AG04450 (cell line): ENCODE data around the gene PINK1. TPM values are rescaled to one million over a fixed set of nuclear protein-coding genes. Genes with fewer than 3 reads are reported as not detected.

Experiments used
- CTCF ChIA-PET: fragments of 300-600, 350-600 bp; formaldehyde crosslinking; extraction: SDS; loops from one replicate; lab custom pipeline; 2022; ENCODE audit warnings: antibody characterized with exemption, inconsistent platforms; lab: Charles Lee
- POLR2A ChIA-PET: fragments of 350-600 bp; formaldehyde crosslinking; extraction: SDS; loops from one replicate; lab custom pipeline; 2021; ENCODE audit warnings: antibody characterized with exemption, inconsistent platforms; lab: Yijun Ruan, JAX
- DNase-seq: peaks from one replicate; pipeline ENCODE4 v3.0.0-alpha.2; 2011; ENCODE audit warnings: low read depth, low spot score
- H3K27ac ChIP-seq: one replicate; pipeline ENCODE4 v1.5.1; 2012; ENCODE audit warnings: low read depth, low read length, control low read depth
- H3K27me3 ChIP-seq: one replicate; pipeline ENCODE4 v1.6.0; 2012; ENCODE audit warnings: low read length; ENCODE audit not compliant: control insufficient read depth, insufficient read depth
- H3K4me3 ChIP-seq: 2 replicates; pipeline ENCODE4 v1.5.1; 2011; ENCODE audit warnings: mild to moderate bottlenecking, low read depth, low read length, control low read depth
- H3K9me3 ChIP-seq: 2 replicates; pipeline ENCODE4 v1.5.1; 2012; ENCODE audit warnings: low read length; ENCODE audit not compliant: control insufficient read depth, insufficient read depth
- polyA plus RNA-seq: library from polyadenylated mRNA; depleted of rRNA; stranded (reverse); fragments of >200 nt; gene quantifications from 2 replicates; pipeline ENCODE4 v1.2.3, GENCODE V29; 2011
- TF ChIP-seq, protein P1 (sequence below): IDR thresholded peaks from 2 replicates; pipeline ENCODE4 v1.5.1; 2011; ENCODE audit warnings: low read depth, low read length, control low read depth, inconsistent platforms

PINK1 gene
- polyA plus RNA-seq, 1 experiment = 43.8 TPM

GRCh38 chr1:20685099-20685662, 51.9 kb downstream of the PINK1 start:
- Histone ChIP-seq H3K4me3 (no peak overlapping the region), H3K9me3 (no peaks in the 10 kb centered on the region), H3K27ac (no peak overlapping the region), H3K27me3 (no peaks in the 10 kb centered on the region)
- TF ChIP-seq, protein P1, sequence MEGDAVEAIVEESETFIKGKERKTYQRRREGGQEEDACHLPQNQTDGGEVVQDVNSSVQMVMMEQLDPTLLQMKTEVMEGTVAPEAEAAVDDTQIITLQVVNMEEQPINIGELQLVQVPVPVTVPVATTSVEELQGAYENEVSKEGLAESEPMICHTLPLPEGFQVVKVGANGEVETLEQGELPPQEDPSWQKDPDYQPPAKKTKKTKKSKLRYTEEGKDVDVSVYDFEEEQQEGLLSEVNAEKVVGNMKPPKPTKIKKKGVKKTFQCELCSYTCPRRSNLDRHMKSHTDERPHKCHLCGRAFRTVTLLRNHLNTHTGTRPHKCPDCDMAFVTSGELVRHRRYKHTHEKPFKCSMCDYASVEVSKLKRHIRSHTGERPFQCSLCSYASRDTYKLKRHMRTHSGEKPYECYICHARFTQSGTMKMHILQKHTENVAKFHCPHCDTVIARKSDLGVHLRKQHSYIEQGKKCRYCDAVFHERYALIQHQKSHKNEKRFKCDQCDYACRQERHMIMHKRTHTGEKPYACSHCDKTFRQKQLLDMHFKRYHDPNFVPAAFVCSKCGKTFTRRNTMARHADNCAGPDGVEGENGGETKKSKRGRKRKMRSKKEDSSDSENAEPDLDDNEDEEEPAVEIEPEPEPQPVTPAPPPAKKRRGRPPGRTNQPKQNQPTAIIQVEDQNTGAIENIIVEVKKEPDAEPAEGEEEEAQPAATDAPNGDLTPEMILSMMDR = no peak
- CTCF ChIA-PET = interaction anchor here (1.4 kb wide), 1 partner anchor 12 kb away, joined by 4 read pairs; no protein-coding TSS in a partner anchor
- DNase-seq = no peak
- POLR2A ChIA-PET = no interaction called here

- CTCF ChIA-PET = interaction anchor here (1.4 kb wide), 1 partner anchor 11 kb away, joined by 4 read pairs; no protein-coding TSS in a partner anchor
- Histone ChIP-seq H3K27ac (no peak overlapping the region), H3K27me3 (no peaks in the 10 kb centered on the region), H3K4me3 (no peak overlapping the region), H3K9me3 (no peaks in the 10 kb centered on the region)
- TF ChIP-seq, protein P1 = no peak
- no peak for DNase-seq
- POLR2A ChIA-PET = interaction anchor here (0.6 kb wide), 1 partner anchor 74 kb away, joined by 13 read pairs; no protein-coding TSS in a partner anchor
Measured at GRCh38 chr1:20685741-20686140, 52.5 kb downstream of the PINK1 start.

- DNase-seq = no peak
- TF ChIP-seq, protein P1 = no peak
- H3K4me3 ChIP-seq = no peak overlapping the region
- ChIA-PET POLR2A (no interaction called here), CTCF (interaction anchor here (0.9 kb wide), 1 partner anchor 10 kb away, joined by 5 read pairs; no protein-coding TSS in a partner anchor)
- no peaks in the 10 kb centered on the region for H3K9me3 ChIP-seq
- no peaks in the 10 kb centered on the region for H3K27me3 ChIP-seq
- no peak overlapping the region for H3K27ac ChIP-seq
Measured at GRCh38 chr1:20686883-20687725, 53.8 kb downstream of the PINK1 start.

DNA sequence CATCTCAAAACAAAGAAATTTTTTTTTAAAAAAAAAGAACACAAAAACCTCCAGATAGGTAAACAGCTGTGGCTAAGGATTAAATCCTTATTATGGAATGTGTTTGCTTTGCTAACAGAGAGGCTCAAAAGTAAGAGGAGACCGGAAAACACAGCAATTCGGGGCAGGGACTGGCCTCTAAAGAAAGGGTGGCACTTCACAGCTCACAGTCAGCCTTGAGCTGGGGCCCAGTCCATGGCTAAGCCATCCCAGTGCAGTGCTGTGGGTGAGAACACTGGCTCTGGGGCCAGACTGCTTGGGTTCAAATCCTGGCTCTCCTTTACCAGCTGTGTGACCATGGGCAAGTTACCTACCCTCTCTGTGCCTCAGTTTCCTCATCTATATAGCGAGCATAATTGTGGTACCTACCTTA, 56.4 kb downstream of the PINK1 start:
- TF ChIP-seq, protein P1 = no peak
- Histone ChIP-seq H3K4me3 (no peak overlapping the region), H3K27me3 (no peaks in the 10 kb centered on the region), H3K27ac (no peak overlapping the region), H3K9me3 (no peaks in the 10 kb centered on the region)
- POLR2A ChIA-PET = no interaction called here
- DNase-seq = no peak
- CTCF ChIA-PET = no interaction called here

DNA sequence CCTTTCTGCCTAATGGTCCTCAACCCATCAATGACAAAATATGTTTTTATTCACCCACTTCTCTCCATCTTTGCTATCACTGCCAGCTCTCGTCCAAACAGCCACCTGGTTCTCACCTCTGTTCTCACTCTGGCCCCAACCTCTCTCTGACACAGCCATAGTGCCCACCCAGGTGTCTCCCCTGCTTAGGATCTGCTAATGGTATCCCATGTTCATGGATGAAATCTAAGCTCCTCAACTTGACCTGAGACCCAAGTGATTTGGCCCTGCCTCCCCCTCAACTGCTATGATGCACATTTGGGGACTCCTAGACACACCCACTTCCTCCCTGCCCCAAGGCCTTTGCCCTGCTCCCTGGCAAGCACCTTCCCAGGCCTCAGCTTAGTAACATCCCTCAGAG, 58.6 kb downstream of the PINK1 start:
- CTCF ChIA-PET = interaction anchor here (1.2 to 1.9 kb wide), 2 partner anchors 503 to 540 kb away, joined by 3 to 5 read pairs; no protein-coding TSS in a partner anchor
- Histone ChIP-seq H3K27ac (no peak overlapping the region), H3K4me3 (no peak overlapping the region), H3K9me3 (no peaks in the 10 kb centered on the region), H3K27me3 (no peaks in the 10 kb centered on the region)
- POLR2A ChIA-PET = no interaction called here
- TF ChIP-seq, protein P1 = no peak
- DNase-seq = no peak
